HepG2 (cell line): Measurements from ENCODE around the gene DGKG. TPM values are rescaled to one million over a fixed set of nuclear protein-coding genes. Genes with fewer than 3 reads are reported as not detected.

Experiments
- ARNT2 ChIP-seq: sonication (generic); formaldehyde crosslinking; IDR thresholded peaks from 2 replicates; pipeline ENCODE4 v1.8.0; 2022; ENCODE audit warnings: mild to moderate bottlenecking, low read depth, missing genetic modification reagents, moderate library complexity
- DMAP1 ChIP-seq: IDR thresholded peaks from 2 replicates; pipeline ENCODE4 v1.6.1; 2016
- FOXA3 ChIP-seq: IDR thresholded peaks from 2 replicates; pipeline ENCODE4 v1.6.1; 2016; ENCODE audit warnings: missing genetic modification reagents, missing compliant biosample characterization
- GFI1 ChIP-seq: sonication (generic); formaldehyde crosslinking; IDR thresholded peaks from 2 replicates; pipeline ENCODE4 v1.5.0; 2020; ENCODE audit warnings: missing genetic modification reagents, mild to moderate bottlenecking, borderline replicate concordance
- MXI1 ChIP-seq: IDR thresholded peaks from 3 replicates; pipeline ENCODE4 v1.6.1; 2012; ENCODE audit warnings: low read depth, low read length, inconsistent platforms, borderline replicate concordance
- NCOA2 ChIP-seq: sonication (generic); formaldehyde crosslinking; IDR thresholded peaks from 2 replicates; pipeline ENCODE4 v1.8.0; 2022; ENCODE audit warnings: inconsistent platforms
- NONO ChIP-seq, 2 experiments: fragments of 450-650 bp in 1 of 2; sonication (generic) in 1 of 2; formaldehyde crosslinking in 1 of 2; IDR thresholded peaks in 1 of 2; conservative IDR thresholded peaks in 1 of 2; 2 replicates each; pipeline versions ENCODE4 v1.6.1 to v1.8.0; 2017 to 2022; ENCODE audit warnings: mild to moderate bottlenecking in 1 of 2, missing genetic modification reagents in 1 of 2, moderate library complexity in 1 of 2
- POLR2AphosphoS5 ChIP-seq: IDR thresholded peaks from 2 replicates; pipeline ENCODE4 v1.6.1; 2012; ENCODE audit warnings: low read depth, low read length
- YEATS4 ChIP-seq: sonication (generic); formaldehyde crosslinking; IDR thresholded peaks from 2 replicates; pipeline ENCODE4 v1.4.0; 2020; ENCODE audit warnings: missing genetic modification reagents, borderline replicate concordance
- ZFP36L1 ChIP-seq: sonication (generic); formaldehyde crosslinking; IDR thresholded peaks from 2 replicates; pipeline ENCODE4 v1.8.0; 2022; ENCODE audit warnings: mild to moderate bottlenecking, missing genetic modification reagents, moderate library complexity
- ZFYVE20 ChIP-seq: sonication (generic); formaldehyde crosslinking; IDR thresholded peaks from 2 replicates; pipeline ENCODE4 v1.8.0; 2023; ENCODE audit warnings: low read depth, mild to moderate bottlenecking, moderate library complexity, missing genetic modification reagents, borderline replicate concordance
- ZNF34 ChIP-seq: sonication (generic); formaldehyde crosslinking; IDR thresholded peaks from 2 replicates; pipeline ENCODE4 v1.4.0; 2020; ENCODE audit warnings: mild to moderate bottlenecking, missing genetic modification reagents, borderline replicate concordance
- ZNF768 ChIP-seq: sonication (generic); formaldehyde crosslinking; IDR thresholded peaks from 2 replicates; pipeline ENCODE4 v1.4.0; 2020; ENCODE audit warnings: missing genetic modification reagents
- polyA plus RNA-seq, 8 experiments: library from polyadenylated mRNA; depleted of rRNA in 3 of 8; stranded (reverse) in 7 of 8; unstranded in 1 of 8; fragments of >200 nt; fragmentation: Illumina TruSeq in 4 of 8; extraction: Trizol in 4 of 8; gene quantifications; 2 replicates each; pipeline versions ENCODE4 v1.2.1 to v1.2.3, GENCODE V29; 2011 to 2016; ENCODE audit warnings: low read depth in 4 of 8, missing spikeins in 1 of 8, mixed read lengths in 1 of 8; ENCODE audit not compliant: insufficient read depth in 1 of 8
- total RNA-seq, 5 experiments: library from RNA; depleted of rRNA; stranded (reverse); fragments of >200 nt; fragmentation: Illumina TruSeq; extraction: Trizol; gene quantifications; 2 replicates each; pipeline ENCODE4 v1.2.3, GENCODE V29; 2016; ENCODE audit warnings: low read depth in 1 of 5
- TF ChIP-seq, protein P1 (sequence below): sonication (generic); IDR thresholded peaks from 2 replicates; pipeline ENCODE4 v1.6.1; 2016; ENCODE audit warnings: low read depth, borderline replicate concordance
- TF ChIP-seq, protein P2 (sequence below): IDR thresholded peaks from 2 replicates; pipeline ENCODE4 v1.6.1; 2016; ENCODE audit warnings: missing genetic modification reagents, missing compliant biosample characterization
- TF ChIP-seq, protein P3 (sequence below), 2 experiments: sonication (generic) in 1 of 2; formaldehyde crosslinking in 1 of 2; IDR thresholded peaks; 2 replicates each; pipeline versions ENCODE4 v1.4.0 to v1.6.1; 2016 to 2020; ENCODE audit warnings: borderline replicate concordance in 1 of 2, low read depth in 1 of 2, mild to moderate bottlenecking in 1 of 2, missing genetic modification reagents in 1 of 2
- TF ChIP-seq, protein P4 (sequence below): sonication (generic); formaldehyde crosslinking; IDR thresholded peaks from 2 replicates; pipeline ENCODE4 v1.5.0; 2020; ENCODE audit warnings: mild to moderate bottlenecking, missing genetic modification reagents, borderline replicate concordance

Gene DGKG
- total and polyA plus RNA-seq, 2 of the 13 experiments (the other 11 are each of a cell fraction or from before 2014, with no cell fraction given): 3.8 to 6.2 TPM

DNA sequence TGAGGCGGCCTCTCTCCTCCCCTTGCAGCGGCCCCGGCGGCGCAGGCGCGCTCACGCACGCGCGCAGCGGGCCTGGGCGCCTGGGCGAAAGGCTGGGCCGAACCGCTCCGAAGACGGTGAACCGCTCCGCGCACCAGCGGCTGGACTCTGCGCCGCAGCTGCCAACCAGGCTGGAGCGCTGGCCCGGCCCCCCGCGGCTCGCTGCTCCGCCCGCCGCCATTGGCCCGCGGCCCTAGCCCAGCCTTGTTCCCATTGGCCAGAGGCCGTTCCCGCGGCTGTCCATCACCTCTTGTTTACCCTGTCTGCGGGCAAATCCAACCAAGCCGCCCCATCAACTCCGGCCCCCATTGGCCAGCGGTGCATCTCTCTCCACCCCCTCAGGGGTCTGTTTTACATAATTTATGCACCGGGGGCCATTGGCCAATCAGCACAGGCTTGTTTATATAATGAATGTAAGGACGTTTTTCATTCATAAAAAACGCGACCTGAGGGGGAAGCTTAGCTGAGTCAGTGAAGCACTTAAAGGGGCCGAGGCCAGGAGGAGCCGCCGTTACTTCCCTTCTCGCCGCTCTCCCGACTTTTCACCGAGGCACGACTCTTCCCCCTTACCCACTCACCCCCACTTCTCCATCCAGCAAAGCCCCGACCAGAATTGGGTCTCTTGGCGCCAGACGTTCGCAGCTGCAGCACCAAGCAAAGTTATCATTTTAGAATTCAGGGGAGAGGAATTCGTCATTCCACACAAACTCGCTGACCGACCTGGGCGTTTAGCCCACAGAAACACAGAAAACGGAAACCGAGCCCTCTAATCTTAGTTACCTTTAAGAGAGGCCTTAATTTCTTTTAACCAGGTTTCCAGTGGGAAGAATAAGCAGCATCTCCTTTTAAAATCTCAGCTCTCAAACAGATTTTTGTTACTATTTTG is 252.8 kb downstream of the DGKG start, which contains the start of gene ETV5 (continued):
- TF ChIP-seq MXI1 (peak; percentile 62; the same call in 2 of the 3 replicates), POLR2AphosphoS5 (peak; percentile 68), ZFYVE20 (CRISPR knock-in tag) (no peak), NCOA2 (no peak; the same call in 1 of the 2 replicates), ARNT2 (CRISPR knock-in tag) (0 out of 2 replicates have a peak, but pooled peaks have one; percentile 62), DMAP1 (CRISPR knock-in tag) (peak; percentile 45; the same call in 1 of the 2 replicates), YEATS4 (CRISPR knock-in tag) (peak; percentile 79), ZNF768 (peak; percentile 74; the same call in 1 of the 2 replicates), FOXA3 (CRISPR knock-in tag) (peak; percentile 85), ZNF34 (CRISPR knock-in tag) (peak; percentile 37; the same call in 1 of the 2 replicates), ZFP36L1 (CRISPR knock-in tag) (peak; percentile 12; the same call in 1 of the 2 replicates), GFI1 (peak; percentile 18; the same call in 1 of the 2 replicates), NONO (IDR thresholded peaks at IDR 0.05) (no peak), NONO (CRISPR knock-in tag; conservative IDR thresholded peaks at IDR 0.05) (peak; percentile 52; the same call in 1 of the 2 replicates)
- TF ChIP-seq, protein P1, sequence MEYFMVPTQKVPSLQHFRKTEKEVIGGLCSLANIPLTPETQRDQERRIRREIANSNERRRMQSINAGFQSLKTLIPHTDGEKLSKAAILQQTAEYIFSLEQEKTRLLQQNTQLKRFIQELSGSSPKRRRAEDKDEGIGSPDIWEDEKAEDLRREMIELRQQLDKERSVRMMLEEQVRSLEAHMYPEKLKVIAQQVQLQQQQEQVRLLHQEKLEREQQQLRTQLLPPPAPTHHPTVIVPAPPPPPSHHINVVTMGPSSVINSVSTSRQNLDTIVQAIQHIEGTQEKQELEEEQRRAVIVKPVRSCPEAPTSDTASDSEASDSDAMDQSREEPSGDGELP: peak; percentile 85; the same call in 1 of the 2 replicates
- TF ChIP-seq, protein P2, sequence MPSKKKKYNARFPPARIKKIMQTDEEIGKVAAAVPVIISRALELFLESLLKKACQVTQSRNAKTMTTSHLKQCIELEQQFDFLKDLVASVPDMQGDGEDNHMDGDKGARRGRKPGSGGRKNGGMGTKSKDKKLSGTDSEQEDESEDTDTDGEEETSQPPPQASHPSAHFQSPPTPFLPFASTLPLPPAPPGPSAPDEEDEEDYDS (CRISPR knock-in tag): peak; percentile 94
- TF ChIP-seq, protein P3, sequence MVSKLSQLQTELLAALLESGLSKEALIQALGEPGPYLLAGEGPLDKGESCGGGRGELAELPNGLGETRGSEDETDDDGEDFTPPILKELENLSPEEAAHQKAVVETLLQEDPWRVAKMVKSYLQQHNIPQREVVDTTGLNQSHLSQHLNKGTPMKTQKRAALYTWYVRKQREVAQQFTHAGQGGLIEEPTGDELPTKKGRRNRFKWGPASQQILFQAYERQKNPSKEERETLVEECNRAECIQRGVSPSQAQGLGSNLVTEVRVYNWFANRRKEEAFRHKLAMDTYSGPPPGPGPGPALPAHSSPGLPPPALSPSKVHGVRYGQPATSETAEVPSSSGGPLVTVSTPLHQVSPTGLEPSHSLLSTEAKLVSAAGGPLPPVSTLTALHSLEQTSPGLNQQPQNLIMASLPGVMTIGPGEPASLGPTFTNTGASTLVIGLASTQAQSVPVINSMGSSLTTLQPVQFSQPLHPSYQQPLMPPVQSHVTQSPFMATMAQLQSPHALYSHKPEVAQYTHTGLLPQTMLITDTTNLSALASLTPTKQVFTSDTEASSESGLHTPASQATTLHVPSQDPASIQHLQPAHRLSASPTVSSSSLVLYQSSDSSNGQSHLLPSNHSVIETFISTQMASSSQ (IDR thresholded peaks at IDR 0.05; ENCODE audit: low read depth): no peak
- TF ChIP-seq, protein P3 (CRISPR knock-in tag; IDR thresholded peaks at IDR 0.05; ENCODE audit: borderline replicate concordance): peak; percentile 66; the same call in 1 of the 2 replicates
- TF ChIP-seq, protein P4, sequence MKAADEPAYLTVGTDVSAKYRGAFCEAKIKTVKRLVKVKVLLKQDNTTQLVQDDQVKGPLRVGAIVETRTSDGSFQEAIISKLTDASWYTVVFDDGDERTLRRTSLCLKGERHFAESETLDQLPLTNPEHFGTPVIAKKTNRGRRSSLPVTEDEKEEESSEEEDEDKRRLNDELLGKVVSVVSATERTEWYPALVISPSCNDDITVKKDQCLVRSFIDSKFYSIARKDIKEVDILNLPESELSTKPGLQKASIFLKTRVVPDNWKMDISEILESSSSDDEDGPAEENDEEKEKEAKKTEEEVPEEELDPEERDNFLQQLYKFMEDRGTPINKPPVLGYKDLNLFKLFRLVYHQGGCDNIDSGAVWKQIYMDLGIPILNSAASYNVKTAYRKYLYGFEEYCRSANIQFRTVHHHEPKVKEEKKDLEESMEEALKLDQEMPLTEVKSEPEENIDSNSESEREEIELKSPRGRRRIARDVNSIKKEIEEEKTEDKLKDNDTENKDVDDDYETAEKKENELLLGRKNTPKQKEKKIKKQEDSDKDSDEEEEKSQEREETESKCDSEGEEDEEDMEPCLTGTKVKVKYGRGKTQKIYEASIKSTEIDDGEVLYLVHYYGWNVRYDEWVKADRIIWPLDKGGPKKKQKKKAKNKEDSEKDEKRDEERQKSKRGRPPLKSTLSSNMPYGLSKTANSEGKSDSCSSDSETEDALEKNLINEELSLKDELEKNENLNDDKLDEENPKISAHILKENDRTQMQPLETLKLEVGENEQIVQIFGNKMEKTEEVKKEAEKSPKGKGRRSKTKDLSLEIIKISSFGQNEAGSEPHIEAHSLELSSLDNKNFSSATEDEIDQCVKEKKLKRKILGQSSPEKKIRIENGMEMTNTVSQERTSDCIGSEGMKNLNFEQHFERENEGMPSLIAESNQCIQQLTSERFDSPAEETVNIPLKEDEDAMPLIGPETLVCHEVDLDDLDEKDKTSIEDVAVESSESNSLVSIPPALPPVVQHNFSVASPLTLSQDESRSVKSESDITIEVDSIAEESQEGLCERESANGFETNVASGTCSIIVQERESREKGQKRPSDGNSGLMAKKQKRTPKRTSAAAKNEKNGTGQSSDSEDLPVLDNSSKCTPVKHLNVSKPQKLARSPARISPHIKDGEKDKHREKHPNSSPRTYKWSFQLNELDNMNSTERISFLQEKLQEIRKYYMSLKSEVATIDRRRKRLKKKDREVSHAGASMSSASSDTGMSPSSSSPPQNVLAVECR: peak; percentile 87
